ENCODE data around the gene HOXA9.

HOXA9 gene

GRCh38 chr7:27116962-27117886 is 48.1 kb downstream of the HOXA9 start:
- no peaks in the 10 kb centered on the region for H3K36me3 ChIP-seq
- H3K4me1 ChIP-seq: no peaks in the 10 kb centered on the region
- H3K4me3 ChIP-seq (ENCODE audit: low read depth, low read length): no peak overlapping the region
- H3K9me3 ChIP-seq: no peaks in the 10 kb centered on the region
- no peak for DNase-seq
- no peak for TF ChIP-seq CTCF (IDR thresholded peaks at IDR 0.05; ENCODE audit: low read depth, low read length)
- peaks cover 95% of the 10 kb centered on the region for H3K27me3 ChIP-seq

GRCh38 chr7:27116031-27116961 is 49.0 kb downstream of the HOXA9 start:
- no peaks in the 10 kb centered on the region for H3K36me3 ChIP-seq
- no peak overlapping the region for H3K4me3 ChIP-seq (ENCODE audit: low read depth, low read length)
- no peak for DNase-seq
- no peaks in the 10 kb centered on the region for H3K9me3 ChIP-seq
- no peaks in the 10 kb centered on the region for H3K4me1 ChIP-seq
- no peak for TF ChIP-seq CTCF (IDR thresholded peaks at IDR 0.05; ENCODE audit: low read depth, low read length)
- peaks cover 95% of the 10 kb centered on the region for H3K27me3 ChIP-seq

- H3K27me3 ChIP-seq: peaks cover 95% of the 10 kb centered on the region
- no peaks in the 10 kb centered on the region for H3K9me3 ChIP-seq
- H3K4me1 ChIP-seq: no peaks in the 10 kb centered on the region
- H3K36me3 ChIP-seq: no peaks in the 10 kb centered on the region
- no peak overlapping the region for H3K4me3 ChIP-seq (ENCODE audit: low read depth, low read length)
- TF ChIP-seq CTCF (IDR thresholded peaks at IDR 0.05; ENCODE audit: low read depth, low read length): no peak
- no peak for DNase-seq
Measured at GRCh38 chr7:27115221-27116026, 49.9 kb downstream of the HOXA9 start.

GRCh38 chr7:27114881-27115220 is 50.5 kb downstream of the HOXA9 start:
- TF ChIP-seq CTCF (IDR thresholded peaks at IDR 0.05; ENCODE audit: low read depth, low read length): no peak
- Histone ChIP-seq H3K4me1 (no peaks in the 10 kb centered on the region), H3K36me3 (no peaks in the 10 kb centered on the region), H3K27me3 (peaks cover 95% of the 10 kb centered on the region), H3K9me3 (no peaks in the 10 kb centered on the region), H3K4me3 (ENCODE audit: low read depth, low read length) (no peak overlapping the region)
- DNase-seq: no peak

GRCh38 chr7:27113991-27114769 is 51.2 kb downstream of the HOXA9 start:
- H3K4me1 ChIP-seq: no peaks in the 10 kb centered on the region
- no peak for DNase-seq
- H3K9me3 ChIP-seq: no peaks in the 10 kb centered on the region
- no peaks in the 10 kb centered on the region for H3K36me3 ChIP-seq
- H3K4me3 ChIP-seq (ENCODE audit: low read depth, low read length): no peak overlapping the region
- H3K27me3 ChIP-seq: peaks cover 95% of the 10 kb centered on the region
- no peak for TF ChIP-seq CTCF (IDR thresholded peaks at IDR 0.05; ENCODE audit: low read depth, low read length)

Measured in BE2C (cell line).